CD4-positive, alpha-beta T cell treated with Interleukin-4 for 4 hours (primary cell): ENCODE results near the gene CAMTA2.

Source experiments
- DNase-seq: peaks from one replicate; pipeline ENCODE4 v3.0.0-alpha.2; 2020

The CAMTA2 gene

GRCh38 chr17:4998732-4999429 is 11.4 kb upstream of the CAMTA2 start:
- no peak for DNase-seq

- no peak for DNase-seq
These were observed 10.7 kb upstream of the CAMTA2 start for GRCh38 chr17:4998027-4998731.

GRCh38 chr17:4997302-4998026 is 10.0 kb upstream of the CAMTA2 start, which contains the start of the genes INCA1 and KIF1C:
Gene INCA1, minus strand, starts transcription at chr17:4997522. Its CDS starts 3,085 bp downstream, at chr17:4994437.
Gene KIF1C, plus strand, starts transcription at chr17:4997950. Its CDS starts 2,297 bp downstream, at chr17:5000247.
- peak; percentile 86 for DNase-seq

GRCh38 chr17:4994081-4994595 is 6.7 kb upstream of the CAMTA2 start:
- no peak for DNase-seq

DNA sequence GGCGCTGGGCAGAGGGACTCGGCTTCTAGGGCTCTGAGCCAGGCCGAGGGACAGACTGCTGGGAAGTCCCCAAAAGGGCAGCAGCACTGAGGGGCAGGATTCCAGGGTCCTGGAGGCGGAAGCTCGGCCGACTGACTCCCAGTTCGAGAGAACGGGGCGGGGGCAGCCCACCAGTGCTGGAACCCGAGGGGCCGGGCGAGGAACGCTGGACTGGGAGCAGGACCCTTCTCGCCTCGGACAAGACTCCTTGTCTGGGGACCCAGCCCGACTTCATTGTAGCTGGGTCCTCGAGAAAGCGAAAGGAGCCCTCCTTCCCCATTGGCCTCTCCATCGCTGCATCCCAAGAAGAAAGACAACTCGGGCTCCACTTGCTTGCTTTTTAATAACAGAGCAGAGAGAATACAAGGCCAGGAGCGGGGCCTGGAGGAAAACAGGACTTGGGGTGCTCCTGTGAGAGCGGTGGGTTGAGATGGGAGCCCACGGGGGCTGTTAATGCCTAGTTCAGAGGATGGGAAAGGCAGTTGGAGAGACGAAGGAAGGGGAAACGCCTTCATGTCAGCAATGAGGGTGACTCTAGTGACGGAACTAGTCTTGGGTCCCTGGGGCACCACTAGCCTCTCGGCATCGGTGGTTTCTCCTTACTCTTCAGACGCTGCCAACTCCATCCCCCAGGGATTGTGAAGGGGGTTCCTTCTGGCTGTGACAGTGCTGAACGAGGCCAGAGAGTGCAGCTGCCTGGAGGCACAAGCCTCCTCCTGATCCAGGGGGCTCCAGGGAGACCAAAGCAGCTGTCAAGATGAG is 492 bp upstream of the CAMTA2 start:
- no peak for DNase-seq

DNA sequence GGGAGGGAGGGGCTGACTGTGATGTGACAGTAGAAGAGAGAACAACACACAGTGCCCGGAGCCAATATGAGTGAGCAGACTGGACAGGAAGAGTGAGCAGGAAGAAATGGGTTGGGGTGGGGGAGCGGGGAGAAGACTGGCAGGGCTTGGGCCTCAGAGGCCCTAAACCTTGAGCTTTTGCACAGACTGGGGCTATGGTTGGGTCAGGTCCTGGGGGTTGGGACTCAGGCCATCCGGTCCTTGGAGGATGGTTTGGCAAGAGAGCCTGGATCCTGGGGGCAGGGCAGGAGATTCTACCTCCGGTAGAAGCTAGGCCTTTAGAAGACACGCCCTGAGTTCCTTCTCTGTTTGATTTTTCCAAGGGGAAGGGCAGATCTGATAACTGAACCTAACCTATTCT is 1.1 kb downstream of the CAMTA2 start:
- no peak for DNase-seq

DNA sequence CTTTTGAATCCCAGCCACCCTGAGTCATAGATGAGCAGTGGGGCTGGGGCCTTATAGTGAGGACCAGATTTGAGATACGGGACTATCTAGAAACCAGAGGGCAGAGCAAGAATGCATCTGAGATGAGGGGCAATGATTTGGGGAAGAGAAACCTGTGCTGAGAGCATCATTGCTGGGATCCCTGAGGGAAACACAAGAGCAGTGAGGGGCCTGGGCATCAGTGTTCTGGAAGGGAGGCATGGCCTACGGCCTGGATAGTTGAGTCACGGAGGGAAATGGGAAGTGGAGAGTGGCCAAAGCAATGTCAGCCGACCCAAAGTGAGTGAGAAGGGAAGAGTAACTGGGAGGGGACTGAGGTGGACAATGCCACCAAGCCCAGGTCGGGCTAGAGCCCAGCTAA is 5.2 kb downstream of the CAMTA2 start:
- no peak for DNase-seq

DNA sequence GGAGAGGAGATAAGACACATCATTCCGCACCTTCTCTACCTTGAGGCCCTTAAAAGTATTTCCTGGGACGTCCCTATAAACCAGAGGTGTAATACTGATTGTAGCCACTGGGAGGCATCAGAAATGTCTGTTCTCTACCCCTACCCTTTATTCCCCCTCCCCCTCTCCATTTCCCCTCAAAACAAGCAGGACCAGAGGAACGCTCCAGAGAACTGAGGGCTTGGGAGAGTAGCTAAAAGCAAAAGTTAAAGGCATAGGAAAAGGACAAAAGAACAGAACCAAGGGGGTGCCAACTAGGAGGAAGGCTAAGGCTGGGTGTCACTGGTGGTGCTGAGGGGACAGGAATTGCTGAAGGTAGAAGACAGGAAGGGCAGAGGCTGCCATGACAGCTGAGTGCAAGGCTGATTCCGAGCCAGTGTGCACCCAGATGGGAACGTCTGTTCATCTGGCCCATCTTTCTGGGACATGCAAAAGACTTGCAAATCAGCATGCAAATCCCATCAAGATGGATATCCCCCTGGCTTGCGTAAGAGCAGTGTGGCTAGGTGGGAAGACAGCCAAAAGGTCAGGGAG is 6.7 kb downstream of the CAMTA2 start:
- peak; percentile 62 for DNase-seq

DNA sequence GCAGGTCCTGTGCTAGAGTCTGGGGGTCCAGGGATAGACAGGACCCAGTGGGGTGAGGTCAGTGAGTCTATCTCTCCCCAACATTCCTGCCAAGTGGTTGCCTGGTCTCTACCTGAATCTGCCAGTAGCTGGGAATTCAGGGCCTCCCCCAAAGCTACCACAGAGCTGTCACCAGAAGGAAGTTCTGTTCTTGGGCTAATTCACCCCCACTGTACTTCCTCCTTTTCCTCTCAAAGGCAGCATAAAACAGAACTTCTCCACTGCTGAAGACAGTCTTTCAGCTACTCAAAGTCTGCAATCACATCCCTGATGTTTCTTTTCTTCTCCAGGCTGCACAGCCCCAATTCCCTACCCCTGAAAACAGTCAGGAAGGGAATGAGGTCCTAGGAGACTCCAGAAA is 8.7 kb downstream of the CAMTA2 start:
- DNase-seq: no peak

GRCh38 chr17:4974115-4974670 is 13.3 kb downstream of the CAMTA2 start:
- no peak for DNase-seq

DNA sequence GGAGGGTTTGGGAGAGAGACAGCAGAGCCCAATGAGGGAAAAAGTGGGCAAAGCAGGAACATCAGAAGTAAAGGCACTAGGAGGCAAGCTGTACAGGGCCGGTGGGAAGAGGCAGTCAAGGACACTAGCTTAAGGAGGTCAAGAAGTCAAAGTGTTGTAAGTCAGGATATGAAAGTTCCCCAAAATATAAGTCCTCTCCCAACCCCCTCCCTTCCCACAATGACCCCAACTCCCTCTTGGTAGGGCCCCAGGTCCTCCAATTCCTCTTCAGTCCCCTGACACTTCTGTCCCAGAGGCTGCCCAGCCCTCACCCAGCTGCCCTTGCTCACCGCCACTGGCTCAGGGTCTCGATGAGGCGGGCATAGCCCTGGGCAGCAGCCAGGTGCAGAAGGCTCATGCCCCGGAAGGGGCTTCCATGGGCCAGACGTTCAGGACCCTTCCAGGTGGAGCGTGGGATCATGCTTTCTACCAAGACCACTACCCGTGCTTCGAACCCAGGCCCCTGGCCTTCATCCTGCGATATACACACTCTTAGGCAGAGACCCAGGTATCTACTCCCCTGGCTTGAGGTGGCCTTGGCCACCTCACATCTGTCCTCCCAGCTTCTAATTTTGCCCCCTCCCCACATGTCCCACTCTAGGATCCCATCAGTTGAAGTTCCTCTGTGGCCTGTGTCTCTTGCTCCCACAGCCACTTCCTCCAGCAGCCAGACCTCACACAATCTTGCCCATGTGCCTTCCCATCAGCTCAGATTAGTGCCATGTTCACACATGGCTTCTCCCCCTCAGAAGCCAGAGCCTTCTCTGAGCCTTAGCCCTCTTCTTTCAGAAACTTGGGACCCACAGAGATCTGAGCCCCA is 14.0 kb downstream of the CAMTA2 start:
- no peak for DNase-seq

GRCh38 chr17:4972752-4973151 is 14.7 kb downstream of the CAMTA2 start:
- DNase-seq: no peak

DNA sequence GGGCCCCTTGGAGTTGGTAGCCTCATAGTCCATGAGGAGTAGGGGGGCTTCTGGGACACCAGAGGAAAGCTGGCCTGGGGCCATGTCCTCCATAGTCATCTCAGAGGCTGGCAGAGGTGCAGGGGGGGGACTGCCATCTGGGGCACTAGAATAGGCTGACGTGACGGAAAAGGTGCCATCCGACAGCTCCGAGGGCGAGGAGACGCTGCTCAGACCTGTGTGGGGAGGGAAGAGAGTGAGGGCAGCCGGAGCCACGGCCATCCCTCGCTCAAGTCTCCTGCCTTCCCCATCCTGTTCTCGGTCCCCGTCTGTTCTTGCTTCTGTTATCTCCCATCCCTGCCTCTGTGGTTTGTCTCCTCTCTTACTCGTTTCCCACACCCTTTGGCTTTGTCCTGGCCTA is 15.2 kb downstream of the CAMTA2 start:
- DNase-seq: no peak

DNA sequence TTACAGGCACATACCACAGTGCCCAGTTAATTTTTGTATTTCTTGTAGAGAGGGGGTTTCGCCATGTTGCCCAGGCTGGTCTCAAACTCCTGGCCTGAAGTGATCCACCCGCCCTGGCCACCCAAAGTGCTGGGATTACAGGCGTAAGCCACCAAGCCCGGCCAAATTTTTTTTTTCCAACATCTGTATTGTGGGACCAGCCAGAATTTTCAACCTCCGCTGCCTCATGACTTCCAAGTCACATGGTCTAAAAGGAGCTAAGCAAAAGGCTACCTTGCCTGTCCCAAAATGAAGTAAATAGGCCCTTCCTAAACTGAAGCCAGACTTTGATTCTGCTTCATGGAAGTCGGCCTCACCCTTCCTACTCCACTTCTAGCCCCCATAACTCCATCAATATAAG is 15.6 kb downstream of the CAMTA2 start:
- no peak for DNase-seq

DNA sequence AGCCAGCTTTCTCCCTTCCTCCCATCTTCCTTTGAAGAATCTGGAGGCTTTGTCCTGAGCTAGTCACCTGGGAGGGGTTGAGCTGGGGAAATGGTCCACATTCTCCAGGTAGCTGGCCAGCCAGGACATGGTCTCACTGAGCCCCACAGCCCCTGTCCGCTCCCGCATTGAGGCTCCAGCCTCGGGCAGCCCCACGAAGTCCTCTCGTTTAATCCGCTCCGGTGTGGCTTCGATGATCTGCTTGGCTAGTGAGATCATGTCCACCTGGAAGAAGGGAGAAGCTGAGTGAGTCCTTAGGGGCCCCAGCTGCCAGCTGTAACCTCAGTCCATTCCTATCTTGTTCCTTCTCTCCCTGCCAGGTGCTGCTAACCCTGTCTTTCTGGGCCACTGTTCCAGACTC is 17.2 kb downstream of the CAMTA2 start:
- DNase-seq: no peak

DNA sequence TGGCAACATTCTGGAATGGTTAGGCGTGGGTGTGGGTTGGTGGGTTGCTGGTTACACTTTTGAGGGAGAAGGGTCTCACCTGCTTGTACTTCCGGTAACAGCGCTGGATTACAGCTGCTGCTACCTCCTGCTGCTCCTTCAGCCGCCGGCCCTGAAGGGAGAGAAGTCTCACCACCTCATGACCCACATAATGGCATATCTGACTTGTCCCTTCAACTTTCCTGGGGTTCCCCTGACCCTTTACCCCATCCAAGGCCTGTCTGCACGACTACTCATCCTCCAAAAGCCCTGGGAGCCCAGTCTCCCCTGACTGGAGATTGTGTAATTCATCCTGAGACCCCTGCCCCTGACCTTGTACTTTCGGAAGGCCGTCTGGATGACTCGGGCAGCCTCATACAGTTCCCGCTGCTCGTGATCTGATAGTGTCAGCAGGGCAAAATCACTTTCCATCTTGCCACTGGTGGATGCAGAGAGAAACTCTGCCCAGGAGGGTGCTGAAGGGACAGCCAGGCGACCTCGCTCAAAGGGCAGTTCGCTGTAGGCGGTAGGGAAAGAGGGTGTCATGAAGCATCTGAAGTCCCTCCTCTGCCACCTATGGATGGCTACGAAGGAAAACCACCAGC is 17.8 kb downstream of the CAMTA2 start:
- DNase-seq: no peak

GRCh38 chr17:4969047-4969550 is 18.4 kb downstream of the CAMTA2 start:
- DNase-seq: peak; percentile 37

GRCh38 chr17:4968486-4969046 is 18.9 kb downstream of the CAMTA2 start:
- DNase-seq: no peak

DNA sequence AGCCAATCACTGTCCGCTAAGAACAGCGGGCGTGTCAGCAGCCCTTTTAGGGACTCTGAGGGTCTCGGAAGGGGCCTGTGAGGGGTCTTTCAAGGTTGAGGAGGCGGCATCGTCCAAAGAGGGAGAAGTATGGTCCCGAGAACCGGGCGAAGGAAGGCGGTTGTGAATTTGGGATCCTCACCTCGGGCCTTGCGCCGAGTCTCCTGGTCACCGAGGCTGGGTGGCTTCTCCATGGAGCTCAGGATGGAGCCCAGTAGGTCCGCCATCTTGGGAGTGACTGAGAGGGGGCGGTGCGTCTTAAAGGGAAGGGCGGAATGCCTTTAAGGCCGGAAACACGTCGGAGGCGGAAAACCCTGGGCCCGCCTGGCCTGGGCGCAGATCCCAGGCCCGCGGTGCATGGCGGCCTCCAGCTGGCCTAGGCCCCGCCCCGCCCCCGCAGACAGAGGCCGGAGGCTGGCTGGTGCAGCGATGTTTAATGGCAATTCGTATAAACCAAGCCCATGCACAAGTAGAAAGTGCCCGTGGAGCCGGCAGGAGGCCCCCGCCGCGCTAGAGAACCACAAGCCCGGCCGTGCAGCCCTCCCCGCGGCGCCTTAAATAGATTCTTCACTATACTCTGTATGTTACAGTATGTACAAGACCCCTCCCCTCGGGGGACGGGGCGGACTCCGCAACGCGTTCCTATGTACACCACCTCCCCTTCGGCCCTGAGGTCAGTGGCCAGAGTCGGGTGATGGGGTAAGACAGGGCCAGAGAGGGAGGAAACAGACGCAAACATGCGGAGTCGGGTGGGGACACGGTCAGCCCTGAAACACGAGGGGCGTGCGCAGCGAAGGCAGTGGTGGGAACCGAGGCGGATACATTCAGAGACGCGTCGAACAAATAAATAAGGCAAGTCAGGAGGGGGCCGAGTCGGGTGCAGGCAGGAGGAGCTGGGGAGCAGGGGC is 19.7 kb downstream of the CAMTA2 start, which contains the start of gene SPAG7:
Gene SPAG7 (minus strand): TSS at position 279 of the 947 bp plus-strand sequence. CDS start 13 bp downstream, at position 266.
- DNase-seq: peak; percentile 95
